HepG2 (cell line): Measurements from ENCODE around the gene UNC5B. TPM values are rescaled to one million over a fixed set of nuclear protein-coding genes. Genes with fewer than 3 reads are reported as not detected.

Experiments used
- ATAC-seq: fragments of 200-7000 bp; cut with Tn5 transposase; 3 replicates; pipeline ENCODE4 v1.9.1; 2020; ENCODE audit warnings: mild to moderate bottlenecking, moderate library complexity
- BruUV-seq: library from RNA; stranded (reverse); fragments of 400-500 nt; replicated peaks from 2 replicates; lab custom pipeline; 2021; lab: Mats Ljungman, UMichigan
- CTCF ChIA-PET: fragments of 300-600 bp; formaldehyde crosslinking; extraction: SDS; loops from one replicate; lab custom pipeline; 2021; ENCODE audit warnings: low total read pairs, inconsistent platforms, low intra/inter-chr PET ratio; lab: Yijun Ruan, JAX
- POLR2A ChIA-PET: fragments of 350-600 bp; sonication (Branson Sonifier 250); formaldehyde crosslinking; loops from one replicate; lab custom pipeline; 2020; ENCODE audit warnings: antibody characterized with exemption, inconsistent platforms; lab: Yijun Ruan, JAX
- DNase-seq: peaks from one replicate; pipeline ENCODE4 v3.0.0-alpha.2; 2015; ENCODE audit warnings: low spot score
- FAIRE-seq: peaks from 3 replicates; lab custom pipeline; 2011; peaks lifted over from hg19 to GRCh38; lab: Jason Lieb, UNC
- H2AFZ ChIP-seq: one replicate; pipeline ENCODE4 v1.6.1; 2011; ENCODE audit warnings: low read length, inconsistent platforms
- H3K27ac ChIP-seq: fragments of 300-600 bp; 3 replicates; pipeline ENCODE4 v1.8.0; 2011; ENCODE audit warnings: mixed run types, mild to moderate bottlenecking, mixed read lengths, low read length, inconsistent platforms; ENCODE audit not compliant: insufficient read depth; ENCODE audit errors: extremely low read length
- H3K27me3 ChIP-seq, 2 experiments: fragments of 200-600 bp in 1 of 2; 2 replicates in 1 of 2; 3 replicates in 1 of 2; pipeline versions ENCODE4 v1.6.0 to v1.8.0; 2011; ENCODE audit warnings: low read length in 2 of 2, mild to moderate bottlenecking in 2 of 2, moderate library complexity in 2 of 2, inconsistent platforms in 1 of 2; ENCODE audit not compliant: insufficient read depth in 2 of 2, control insufficient read depth in 1 of 2
- H3K36me3 ChIP-seq, 2 experiments: fragments of 200-600 bp in 1 of 2; replicated peaks in 1 of 2; 2 replicates in 1 of 2; 3 replicates in 1 of 2; pipeline versions ENCODE4 v1.5.1 to v1.8.0; 2011; ENCODE audit warnings: low read length in 2 of 2, inconsistent platforms in 1 of 2; ENCODE audit not compliant: insufficient read depth in 2 of 2, control insufficient read depth in 1 of 2
- H3K4me1 ChIP-seq: 2 replicates; pipeline ENCODE4 v1.5.1; 2012; ENCODE audit warnings: low read length, inconsistent platforms; ENCODE audit not compliant: insufficient read depth
- H3K4me2 ChIP-seq: 2 replicates; pipeline ENCODE4 v1.6.0; 2011; ENCODE audit warnings: low read depth, low read length, inconsistent platforms
- H3K4me3 ChIP-seq, 3 experiments: fragments of 200-600 bp in 1 of 3; sonication (generic), shearing (Covaris generic) in 1 of 3; replicated peaks in 1 of 3; 2 replicates each; pipeline ENCODE4 v1.5.1; 2011 to 2016; ENCODE audit warnings: low read length in 3 of 3, inconsistent platforms in 2 of 3, low read depth in 2 of 3, mild to moderate bottlenecking in 2 of 3, control low read depth in 1 of 3, mixed read lengths in 1 of 3; ENCODE audit not compliant: insufficient read depth in 1 of 3
- H3K79me2 ChIP-seq: one replicate; pipeline ENCODE4 v1.6.1; 2011; ENCODE audit warnings: low read length, inconsistent platforms; ENCODE audit not compliant: insufficient read depth
- H3K9ac ChIP-seq: 2 replicates; pipeline ENCODE4 v1.6.0; 2011; ENCODE audit warnings: mild to moderate bottlenecking, low read depth, low read length, inconsistent platforms; ENCODE audit not compliant: insufficient read depth
- H3K9me3 ChIP-seq: 2 replicates; pipeline ENCODE4 v1.5.1; 2012; ENCODE audit warnings: mild to moderate bottlenecking, low read length
- H4K20me1 ChIP-seq: 2 replicates; pipeline ENCODE4 v1.6.0; 2011; ENCODE audit warnings: inconsistent platforms, mild to moderate bottlenecking, low read length, moderate library complexity; ENCODE audit not compliant: insufficient read depth
- CENPX ChIP-seq: sonication (generic); formaldehyde crosslinking; IDR thresholded peaks from 2 replicates; pipeline ENCODE4 v1.9.0; 2021; ENCODE audit warnings: mild to moderate bottlenecking, missing genetic modification reagents, moderate library complexity
- ETV6 ChIP-seq: sonication (generic); formaldehyde crosslinking; conservative IDR thresholded peaks from 2 replicates; pipeline ENCODE4 v1.4.0; 2020; ENCODE audit warnings: missing genetic modification reagents
- GABPA ChIP-seq, 2 experiments: IDR thresholded peaks; 2 replicates each; pipeline ENCODE4 v1.6.1; 2011 to 2016; ENCODE audit warnings: low read depth in 2 of 2, low read length in 1 of 2, missing biosample characterization in 1 of 2, missing genetic modification characterization in 1 of 2
- ZNF484 ChIP-seq: sonication (generic); formaldehyde crosslinking; IDR thresholded peaks from 2 replicates; pipeline ENCODE4 v1.5.1; 2020; ENCODE audit warnings: mild to moderate bottlenecking, low read depth, missing genetic modification reagents, borderline replicate concordance
- WGBS: methylation state at CpG from one replicate; pipeline ENCODE4 v1.1.6; 2017; ENCODE audit warnings: low lambda C conversion rate; 5-methylcytosine and 5-hydroxymethylcytosine counted together
- in situ Hi-C: cut with HindIII; loops from 2 replicates; pipeline ENCODE4 v1.10.0; 2017; ENCODE audit warnings: low pct_unique_long_range_greater_than_20kb; ENCODE audit not compliant: extremely low pct_ligation_motif_present
- intact Hi-C: fragments of 100-400 bp; cut with micrococcal nuclease; formaldehyde crosslinking; loops from one replicate; pipeline ENCODE4 v1.10.0; 2022; ENCODE audit not compliant: unreplicated experiment
- polyA plus RNA-seq, 8 experiments: library from polyadenylated mRNA; depleted of rRNA in 3 of 8; stranded (reverse) in 7 of 8; unstranded in 1 of 8; fragments of >200 nt; fragmentation: Illumina TruSeq in 4 of 8; extraction: Trizol in 4 of 8; gene quantifications; 2 replicates each; pipeline versions ENCODE4 v1.2.1 to v1.2.3, GENCODE V29; 2011 to 2016; ENCODE audit warnings: low read depth in 4 of 8, missing spikeins in 1 of 8, mixed read lengths in 1 of 8; ENCODE audit not compliant: insufficient read depth in 1 of 8
- total RNA-seq, 5 experiments: library from RNA; depleted of rRNA; stranded (reverse); fragments of >200 nt; fragmentation: Illumina TruSeq; extraction: Trizol; gene quantifications; 2 replicates each; pipeline ENCODE4 v1.2.3, GENCODE V29; 2016; ENCODE audit warnings: low read depth in 1 of 5
- TF ChIP-seq, protein P1 (sequence below): sonication (generic); formaldehyde crosslinking; conservative IDR thresholded peaks from 2 replicates; pipeline ENCODE4 v1.4.0; 2020; ENCODE audit warnings: missing genetic modification reagents

The UNC5B gene
- total and polyA plus RNA-seq, 2 of the 13 experiments (the other 11 are each of a cell fraction or from before 2014, with no cell fraction given) = 0.07 TPM

DNA sequence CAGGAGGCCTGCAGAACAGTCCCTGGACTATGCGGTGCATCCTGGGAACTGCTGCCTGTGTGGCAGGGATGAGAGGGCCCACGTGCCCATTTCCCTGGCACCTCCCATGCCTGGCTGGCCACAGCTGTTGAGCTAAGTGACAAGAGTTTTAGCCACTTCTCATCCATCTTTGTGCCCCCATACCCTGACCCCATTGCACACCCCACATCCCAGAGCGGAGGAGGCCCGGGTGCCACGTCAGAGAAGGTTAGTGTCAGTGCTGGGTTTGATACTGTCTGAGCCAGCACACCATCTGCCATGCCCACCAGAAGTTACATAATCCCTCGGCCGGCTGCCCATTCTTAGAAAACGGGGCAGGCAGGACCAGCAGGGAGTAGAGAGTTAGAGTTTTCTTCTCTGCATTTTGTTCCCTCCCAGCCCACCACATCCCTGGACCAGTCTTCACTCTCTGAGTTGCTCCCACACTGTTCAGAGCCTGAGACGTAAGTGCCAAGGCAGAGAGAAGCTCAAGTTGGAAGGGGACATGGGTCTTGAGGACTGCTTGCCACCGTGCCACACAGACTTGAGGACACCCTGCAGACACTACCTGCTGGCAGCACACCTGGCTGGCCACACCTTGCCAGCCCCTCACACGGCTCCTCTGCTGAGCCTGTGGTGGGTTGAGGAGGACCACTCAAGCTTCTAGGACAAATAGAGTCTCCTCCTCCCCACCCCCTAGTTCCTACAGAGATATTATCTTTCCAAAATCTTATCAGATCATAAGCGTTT lies 13.1 kb downstream of the UNC5B start:
- TF ChIP-seq ZNF484 (CRISPR knock-in tag) (no peak), CENPX (no peak), ETV6 (CRISPR knock-in tag) (no peak), GABPA (IDR thresholded peaks at IDR 0.05; ENCODE audit: low read depth, low read length) (no peak), GABPA (CRISPR knock-in tag; IDR thresholded peaks at IDR 0.05; ENCODE audit: low read depth) (no peak)
- TF ChIP-seq, protein P1, sequence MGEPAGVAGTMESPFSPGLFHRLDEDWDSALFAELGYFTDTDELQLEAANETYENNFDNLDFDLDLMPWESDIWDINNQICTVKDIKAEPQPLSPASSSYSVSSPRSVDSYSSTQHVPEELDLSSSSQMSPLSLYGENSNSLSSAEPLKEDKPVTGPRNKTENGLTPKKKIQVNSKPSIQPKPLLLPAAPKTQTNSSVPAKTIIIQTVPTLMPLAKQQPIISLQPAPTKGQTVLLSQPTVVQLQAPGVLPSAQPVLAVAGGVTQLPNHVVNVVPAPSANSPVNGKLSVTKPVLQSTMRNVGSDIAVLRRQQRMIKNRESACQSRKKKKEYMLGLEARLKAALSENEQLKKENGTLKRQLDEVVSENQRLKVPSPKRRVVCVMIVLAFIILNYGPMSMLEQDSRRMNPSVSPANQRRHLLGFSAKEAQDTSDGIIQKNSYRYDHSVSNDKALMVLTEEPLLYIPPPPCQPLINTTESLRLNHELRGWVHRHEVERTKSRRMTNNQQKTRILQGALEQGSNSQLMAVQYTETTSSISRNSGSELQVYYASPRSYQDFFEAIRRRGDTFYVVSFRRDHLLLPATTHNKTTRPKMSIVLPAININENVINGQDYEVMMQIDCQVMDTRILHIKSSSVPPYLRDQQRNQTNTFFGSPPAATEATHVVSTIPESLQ = no peak
- ChIA-PET CTCF (no interaction called here), POLR2A (no interaction called here)
- Histone ChIP-seq H3K27me3 (peaks cover 1 to 9% of the 10 kb centered on the region in 2 experiments; a peak in 2 of 5 replicates), H3K27ac (no peak overlapping the region), H3K4me1 (no peaks in the 10 kb centered on the region), H3K4me2 (no peak overlapping the region), H3K4me3 (no peak overlapping the region), H4K20me1 (no peaks in the 10 kb centered on the region), H3K79me2 (no peaks in the 10 kb centered on the region), H3K9ac (no peak overlapping the region), H2AFZ (no peak overlapping the region), H3K36me3 (no peaks in the 10 kb centered on the region), H3K9me3 (no peaks in the 10 kb centered on the region)
- WGBS = 4% methylated on average over 9 of the region's 12 CpGs
- in situ Hi-C loops (no loop called here), intact Hi-C loops (no loop called here)
- no TSS peak for BruUV-seq
- DNase-seq = no peak
- no peak for FAIRE-seq
- ATAC-seq = no peak
